ENCODE measurements around the gene TROAP. TPM values are rescaled to one million over a fixed set of nuclear protein-coding genes. Genes with fewer than 3 reads are reported as not detected.

The TROAP gene
- total and polyA plus RNA-seq, 9 of the 15 experiments (the other 6 are each of a cell fraction or from before 2014, with no cell fraction given), result 46.4 to 171 (median 59.8) TPM

- TF ChIP-seq NR0B1 (IDR thresholded peaks at IDR 0.05; ENCODE audit: partially characterized antibody), result no peak
- 0 out of 2 replicates have a peak, but pooled peaks have one; percentile 10 for TF ChIP-seq RB1 (IDR thresholded peaks at IDR 0.05; ENCODE audit: low read depth)
- peak; percentile 73 for TF ChIP-seq ARID1B (IDR thresholded peaks at IDR 0.05)
- no peak for TF ChIP-seq ZNF445 (CRISPR knock-in tag; IDR thresholded peaks at IDR 0.05; ENCODE audit: low read depth)
- no peak for TF ChIP-seq PRMT5 (CRISPR knock-in tag; IDR thresholded peaks at IDR 0.05)
- no peak for TF ChIP-seq SETDB1 (IDR thresholded peaks at IDR 0.05; ENCODE audit: low read length)
- TF ChIP-seq TFAP4 (CRISPR knock-in tag; IDR thresholded peaks at IDR 0.05; ENCODE audit: borderline replicate concordance), result peak; percentile 35; the same call in 1 of the 2 replicates
- TF ChIP-seq CCAR2 (IDR thresholded peaks at IDR 0.05; ENCODE audit: low read depth, low read length), result no peak
- TF ChIP-seq REST (IDR thresholded peaks at IDR 0.05; ENCODE audit: borderline replicate concordance), result no peak
- TF ChIP-seq REST (CRISPR knock-in tag; IDR thresholded peaks at IDR 0.05; ENCODE audit: low read depth), result no peak
- no peak for TF ChIP-seq MCM7 (IDR thresholded peaks at IDR 0.05)
- TF ChIP-seq THRAP3 (IDR thresholded peaks at IDR 0.05; ENCODE audit: borderline replicate concordance), result no peak
- TF ChIP-seq ELK3 (CRISPR knock-in tag; IDR thresholded peaks at IDR 0.05), result no peak
Observed at GRCh38 chr12:49365542-49365941, 42.5 kb downstream of the TROAP start (continued).

All from K562 (cell line).